Smooth muscle cell of the brain vasculature (primary cell): Measurements from ENCODE around the gene CCDC32.

Source experiments
- DNase-seq: peaks from one replicate; pipeline ENCODE4 v3.0.0-alpha.2; 2012; ENCODE audit warnings: low read depth, low spot score

Gene CCDC32

GRCh38 chr15:40567111-40567510 lies 2.3 kb upstream of the CCDC32 start:
- no peak for DNase-seq

- no peak for DNase-seq
Observed at GRCh38 chr15:40565333-40566238, 744 bp upstream of the CCDC32 start.

GRCh38 chr15:40563426-40563825 lies 1.4 kb downstream of the CCDC32 start:
- DNase-seq = no peak

GRCh38 chr15:40562691-40563090 lies 2.2 kb downstream of the CCDC32 start:
- DNase-seq = no peak

- DNase-seq = no peak
Observed at GRCh38 chr15:40558952-40559742, 5.7 kb downstream of the CCDC32 start.

GRCh38 chr15:40555876-40556275 lies 9.0 kb downstream of the CCDC32 start:
- DNase-seq = no peak

- DNase-seq = no peak
Observed at GRCh38 chr15:40554161-40554525, 10.7 kb downstream of the CCDC32 start.

- DNase-seq = no peak
Observed at GRCh38 chr15:40550341-40551037, 14.4 kb downstream of the CCDC32 start.

GRCh38 chr15:40549894-40550293 lies 14.9 kb downstream of the CCDC32 start:
- DNase-seq = no peak

GRCh38 chr15:40548610-40549009 lies 16.2 kb downstream of the CCDC32 start:
- no peak for DNase-seq

GRCh38 chr15:40545457-40545856 lies 19.4 kb downstream of the CCDC32 start:
- DNase-seq = no peak

- DNase-seq = no peak
Observed at GRCh38 chr15:40543631-40544294, 21.1 kb downstream of the CCDC32 start.

GRCh38 chr15:40543082-40543481 lies 21.8 kb downstream of the CCDC32 start:
- no peak for DNase-seq

- no peak for DNase-seq
Observed at GRCh38 chr15:40538976-40539375, 25.9 kb downstream of the CCDC32 start.

GRCh38 chr15:40536501-40536900 lies 28.3 kb downstream of the CCDC32 start:
- DNase-seq = no peak

GRCh38 chr15:40534371-40534770 lies 30.5 kb downstream of the CCDC32 start:
- no peak for DNase-seq

- DNase-seq = no peak
Observed at GRCh38 chr15:40533763-40534364, 31.0 kb downstream of the CCDC32 start.

GRCh38 chr15:40528801-40529200 lies 36.0 kb downstream of the CCDC32 start:
- DNase-seq = no peak

- DNase-seq = no peak
Observed at GRCh38 chr15:40525855-40526254, 39.0 kb downstream of the CCDC32 start.

- no peak for DNase-seq
Observed at GRCh38 chr15:40523611-40524010, 41.2 kb downstream of the CCDC32 start.

- no peak for DNase-seq
Observed at GRCh38 chr15:40516322-40516721, 48.5 kb downstream of the CCDC32 start.
